NCI-H1048 (cell line): ENCODE results near the gene PDPR.
"Not testable (repeated sequence)": the region's sequence is repeated elsewhere in the genome, so short reads cannot be mapped to it uniquely, and the experiment has no call there.

Source experiments
- DNase-seq: peaks from one replicate; lab custom pipeline; 2025; lab: John Stamatoyannopoulos, UW

Gene PDPR

GRCh38 chr16:70128844-70129243 is 14.7 kb downstream of the PDPR start:
- DNase-seq, result not testable (repeated sequence)

- DNase-seq, result not testable (repeated sequence)
These were observed 21.7 kb downstream of the PDPR start for GRCh38 chr16:70135796-70136195.

GRCh38 chr16:70136595-70136994 is 22.5 kb downstream of the PDPR start:
- not testable (repeated sequence) for DNase-seq

GRCh38 chr16:70142739-70143138 is 28.6 kb downstream of the PDPR start:
- not testable (repeated sequence) for DNase-seq

- DNase-seq, result not testable (repeated sequence)
These were observed 29.2 kb downstream of the PDPR start for GRCh38 chr16:70143231-70143895.

GRCh38 chr16:70147853-70148252 is 33.7 kb downstream of the PDPR start:
- not testable (repeated sequence) for DNase-seq

- not testable (repeated sequence) for DNase-seq
These were observed 34.3 kb downstream of the PDPR start for GRCh38 chr16:70148453-70148852.

- DNase-seq, result not testable (repeated sequence)
These were observed 35.2 kb downstream of the PDPR start for GRCh38 chr16:70149296-70149695.

- DNase-seq, result no peak
These were observed 37.3 kb downstream of the PDPR start for GRCh38 chr16:70151391-70151790.

GRCh38 chr16:70151941-70152509 is 37.9 kb downstream of the PDPR start:
- no peak for DNase-seq

GRCh38 chr16:70152578-70153302 is 38.6 kb downstream of the PDPR start:
- no peak for DNase-seq

GRCh38 chr16:70154736-70155135 is 40.6 kb downstream of the PDPR start:
- not testable (repeated sequence) for DNase-seq

- DNase-seq, result no peak
These were observed 42.3 kb downstream of the PDPR start for GRCh38 chr16:70156207-70156978.

GRCh38 chr16:70157105-70157476 is 43.0 kb downstream of the PDPR start:
- DNase-seq, result no peak

GRCh38 chr16:70157477-70158260 is 43.5 kb downstream of the PDPR start:
- DNase-seq, result no peak

GRCh38 chr16:70158261-70158939 is 44.3 kb downstream of the PDPR start:
- no peak for DNase-seq

- no peak for DNase-seq
These were observed 45.5 kb downstream of the PDPR start for GRCh38 chr16:70159355-70160348.

GRCh38 chr16:70160388-70160787 is 46.3 kb downstream of the PDPR start:
- no peak for DNase-seq

- no peak for DNase-seq
These were observed 46.7 kb downstream of the PDPR start for GRCh38 chr16:70160821-70161220.

GRCh38 chr16:70161350-70161749 is 47.2 kb downstream of the PDPR start:
- DNase-seq, result no peak
